Activated CD4-positive, alpha-beta memory T cell treated with anti-CD3 and anti-CD28 coated beads for 36 hours (primary cell): ENCODE measurements around the gene DUSP8. TPM values are rescaled to one million over a fixed set of nuclear protein-coding genes. Genes with fewer than 3 reads are reported as not detected.

ENCODE experiments used
- CTCF ChIA-PET: fragments of 350-600 bp; sonication (Branson Sonifier 250); formaldehyde crosslinking; loops from one replicate; lab custom pipeline; 2021; ENCODE audit warnings: antibody characterized with exemption, inconsistent platforms; lab: Charles Lee
- POLR2A ChIA-PET: fragments of 350-600 bp; sonication (Branson Sonifier 250); formaldehyde crosslinking; loops from one replicate; lab custom pipeline; 2021; ENCODE audit warnings: antibody characterized with exemption; lab: Charles Lee
- DNase-seq: peaks from one replicate; pipeline ENCODE4 v3.0.0-alpha.2; 2020
- H3K27ac Mint-ChIP-seq: one replicate; pipeline ENCODE4 v1.8.0; 2021; ENCODE audit warnings: mixed read lengths
- H3K27me3 Mint-ChIP-seq: one replicate; pipeline ENCODE4 v1.8.0; 2021; ENCODE audit warnings: mixed read lengths
- H3K36me3 Mint-ChIP-seq: one replicate; pipeline ENCODE4 v1.8.0; 2021; ENCODE audit warnings: mixed read lengths
- H3K4me1 Mint-ChIP-seq: one replicate; pipeline ENCODE4 v1.8.0; 2021; ENCODE audit warnings: low read depth, mixed read lengths
- H3K4me3 Mint-ChIP-seq: one replicate; pipeline ENCODE4 v1.8.0; 2021; ENCODE audit warnings: mild to moderate bottlenecking, mixed read lengths
- H3K9me3 Mint-ChIP-seq: one replicate; pipeline ENCODE4 v1.8.0; 2021; ENCODE audit warnings: mixed read lengths
- intact Hi-C: fragments of 100-400 bp; cut with micrococcal nuclease; formaldehyde crosslinking; loops from one replicate; pipeline ENCODE4 v1.15.1; 2023
- total RNA-seq, 2 experiments: library from RNA; stranded (reverse); gene quantifications; one replicate each; pipeline ENCODE4 v1.2.3, GENCODE V29; 2021

DUSP8 gene
- total RNA-seq, 2 experiments from 2014 or later: 1.6 to 2.4 TPM

- Mint-ChIP-seq H3K36me3 (no peaks in the 10 kb centered on the region), H3K27ac (no peak overlapping the region), H3K4me3 (no peak overlapping the region), H3K9me3 (no peaks in the 10 kb centered on the region), H3K4me1 (peaks cover 42% of the 10 kb centered on the region), H3K27me3 (no peaks in the 10 kb centered on the region)
- no peak for DNase-seq
- intact Hi-C loops: no loop called here
- POLR2A ChIA-PET: no interaction called here
- CTCF ChIA-PET: no interaction called here
Measured at GRCh38 chr11:1534171-1534570, 37.9 kb downstream of the DUSP8 start.

DNA sequence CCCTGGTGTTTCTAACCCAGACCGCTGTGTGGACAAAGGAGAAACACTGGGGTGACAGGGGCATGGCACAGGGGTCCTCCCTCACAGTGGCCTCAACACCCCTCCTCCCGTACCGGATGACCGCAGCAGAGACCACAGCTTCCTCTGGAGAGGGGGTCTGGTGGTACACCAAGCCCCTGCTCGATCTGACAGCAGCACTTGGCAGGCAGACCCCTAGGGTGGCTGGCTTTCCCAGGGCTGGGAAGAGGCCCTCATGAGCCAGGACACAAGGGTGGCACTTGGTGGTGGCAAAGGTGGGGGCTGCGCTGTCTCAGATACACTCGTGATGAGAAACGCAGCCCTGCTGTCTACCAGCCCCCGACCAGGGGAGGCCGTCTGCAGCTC lies 38.7 kb downstream of the DUSP8 start:
- H3K4me3 Mint-ChIP-seq: no peak overlapping the region
- H3K27ac Mint-ChIP-seq: no peak overlapping the region
- peaks cover 43% of the 10 kb centered on the region for H3K4me1 Mint-ChIP-seq
- H3K36me3 Mint-ChIP-seq: no peaks in the 10 kb centered on the region
- H3K9me3 Mint-ChIP-seq: no peaks in the 10 kb centered on the region
- intact Hi-C loops: no loop called here
- ChIA-PET CTCF (interaction anchor here (0.5 to 1.0 kb wide), 2 partner anchors 13 to 17 kb away, joined by 3 read pairs; no protein-coding TSS in a partner anchor), POLR2A (no interaction called here)
- H3K27me3 Mint-ChIP-seq: no peaks in the 10 kb centered on the region
- no peak for DNase-seq

GRCh38 chr11:1532606-1533341 lies 39.3 kb downstream of the DUSP8 start:
- H3K27me3 Mint-ChIP-seq: no peaks in the 10 kb centered on the region
- DNase-seq: no peak
- no peak overlapping the region for H3K4me3 Mint-ChIP-seq
- H3K36me3 Mint-ChIP-seq: no peaks in the 10 kb centered on the region
- intact Hi-C loops: no loop called here
- H3K27ac Mint-ChIP-seq: no peak overlapping the region
- POLR2A ChIA-PET: no interaction called here
- H3K9me3 Mint-ChIP-seq: no peaks in the 10 kb centered on the region
- peaks cover 43% of the 10 kb centered on the region for H3K4me1 Mint-ChIP-seq
- CTCF ChIA-PET: interaction anchor here (0.5 to 1.0 kb wide), 2 partner anchors 14 to 17 kb away, joined by 3 read pairs; no protein-coding TSS in a partner anchor

GRCh38 chr11:1532014-1532586 lies 40.0 kb downstream of the DUSP8 start:
- Mint-ChIP-seq H3K27me3 (no peaks in the 10 kb centered on the region), H3K4me3 (no peak overlapping the region), H3K4me1 (peaks cover 43% of the 10 kb centered on the region), H3K9me3 (no peaks in the 10 kb centered on the region), H3K27ac (no peak overlapping the region), H3K36me3 (no peaks in the 10 kb centered on the region)
- ChIA-PET POLR2A (no interaction called here), CTCF (interaction anchor here (0.7 to 1.0 kb wide), 2 partner anchors 15 to 17 kb away, joined by 3 read pairs; no protein-coding TSS in a partner anchor)
- DNase-seq: no peak
- intact Hi-C loops: no loop called here

GRCh38 chr11:1531449-1532013 lies 40.5 kb downstream of the DUSP8 start:
- DNase-seq: no peak
- ChIA-PET POLR2A (no interaction called here), CTCF (interaction anchor here (0.7 kb wide), 1 partner anchor 17 kb away, joined by 3 read pairs; no protein-coding TSS in a partner anchor)
- intact Hi-C loops: no loop called here
- H3K4me3 Mint-ChIP-seq: no peak overlapping the region
- H3K9me3 Mint-ChIP-seq: no peaks in the 10 kb centered on the region
- no peaks in the 10 kb centered on the region for H3K36me3 Mint-ChIP-seq
- H3K27me3 Mint-ChIP-seq: no peaks in the 10 kb centered on the region
- no peak overlapping the region for H3K27ac Mint-ChIP-seq
- peaks cover 45% of the 10 kb centered on the region for H3K4me1 Mint-ChIP-seq

DNA sequence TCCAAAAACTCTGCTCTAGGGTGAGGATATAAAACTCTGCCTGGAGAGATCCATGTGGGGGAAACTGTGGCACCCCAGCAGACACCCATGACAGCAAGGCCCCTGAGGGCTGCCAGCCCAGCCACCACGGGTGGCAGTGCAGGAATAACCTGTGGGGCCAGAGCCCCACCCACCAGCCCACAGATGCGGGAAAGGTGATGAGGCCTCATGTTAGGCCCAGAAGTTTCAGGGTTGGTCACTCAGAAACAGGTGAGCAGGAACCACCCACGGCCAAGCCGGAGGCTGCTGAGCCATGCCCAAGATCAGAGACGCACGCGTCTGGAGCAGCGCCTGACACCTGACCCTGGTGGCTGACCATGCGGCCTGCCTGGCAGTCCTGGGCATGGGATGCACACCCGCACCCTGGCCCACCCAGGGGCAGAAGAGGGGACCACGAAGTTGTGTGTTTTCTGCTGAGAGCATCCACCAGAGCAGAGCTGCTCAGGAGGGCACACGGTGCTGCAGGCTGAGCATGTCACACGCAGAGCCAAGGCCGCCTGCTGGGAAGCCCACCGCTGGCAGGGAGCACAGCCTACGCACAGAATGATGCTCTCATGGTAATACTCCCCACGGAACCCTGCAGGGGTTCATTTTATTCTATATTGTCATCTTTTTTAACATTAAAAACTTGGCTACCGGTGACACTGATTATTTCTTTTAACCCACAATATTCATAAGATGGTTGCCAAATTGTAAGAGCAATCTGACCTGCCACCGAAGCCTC lies 41.2 kb downstream of the DUSP8 start:
- Mint-ChIP-seq H3K27me3 (no peaks in the 10 kb centered on the region), H3K4me1 (peaks cover 47% of the 10 kb centered on the region), H3K36me3 (no peaks in the 10 kb centered on the region), H3K27ac (no peak overlapping the region), H3K9me3 (no peaks in the 10 kb centered on the region), H3K4me3 (no peak overlapping the region)
- intact Hi-C loops: no loop called here
- ChIA-PET POLR2A (no interaction called here), CTCF (interaction anchor here (0.7 kb wide), 1 partner anchor 16 kb away, joined by 3 read pairs; no protein-coding TSS in a partner anchor)
- peak; percentile 30 for DNase-seq

- ChIA-PET CTCF (no interaction called here), POLR2A (no interaction called here)
- H3K27ac Mint-ChIP-seq: no peak overlapping the region
- no peaks in the 10 kb centered on the region for H3K36me3 Mint-ChIP-seq
- no peaks in the 10 kb centered on the region for H3K9me3 Mint-ChIP-seq
- intact Hi-C loops: no loop called here
- no peak for DNase-seq
- H3K4me3 Mint-ChIP-seq: no peak overlapping the region
- no peaks in the 10 kb centered on the region for H3K27me3 Mint-ChIP-seq
- H3K4me1 Mint-ChIP-seq: peaks cover 39% of the 10 kb centered on the region
Measured at GRCh38 chr11:1529774-1530173, 42.3 kb downstream of the DUSP8 start.

DNA sequence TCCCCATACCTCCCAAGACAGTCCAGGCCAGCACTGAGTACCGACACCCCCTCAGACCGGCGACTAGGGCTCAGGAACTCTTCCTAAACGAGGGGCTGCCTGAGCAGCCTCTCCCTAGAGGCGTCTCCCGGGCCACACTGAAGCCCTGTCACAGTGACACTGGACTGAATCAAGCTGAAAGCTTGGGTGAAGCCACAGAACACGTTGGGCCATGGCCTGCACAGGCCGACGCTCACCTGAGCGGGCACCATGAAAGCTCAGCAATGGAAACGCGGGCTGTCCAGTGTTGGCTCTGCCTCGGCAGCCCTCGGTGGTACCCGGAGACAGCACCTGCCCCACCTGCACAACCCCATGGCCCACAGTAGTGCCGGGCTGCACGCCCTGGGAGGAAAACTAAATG lies 42.8 kb downstream of the DUSP8 start:
- ChIA-PET CTCF (no interaction called here), POLR2A (no interaction called here)
- Mint-ChIP-seq H3K4me3 (no peak overlapping the region), H3K27me3 (no peaks in the 10 kb centered on the region), H3K27ac (no peak overlapping the region), H3K9me3 (no peaks in the 10 kb centered on the region), H3K36me3 (no peaks in the 10 kb centered on the region), H3K4me1 (peaks cover 35% of the 10 kb centered on the region)
- intact Hi-C loops: no loop called here
- no peak for DNase-seq

GRCh38 chr11:1528710-1529109 lies 43.4 kb downstream of the DUSP8 start:
- DNase-seq: no peak
- H3K27ac Mint-ChIP-seq: no peak overlapping the region
- CTCF ChIA-PET: no interaction called here

DNA sequence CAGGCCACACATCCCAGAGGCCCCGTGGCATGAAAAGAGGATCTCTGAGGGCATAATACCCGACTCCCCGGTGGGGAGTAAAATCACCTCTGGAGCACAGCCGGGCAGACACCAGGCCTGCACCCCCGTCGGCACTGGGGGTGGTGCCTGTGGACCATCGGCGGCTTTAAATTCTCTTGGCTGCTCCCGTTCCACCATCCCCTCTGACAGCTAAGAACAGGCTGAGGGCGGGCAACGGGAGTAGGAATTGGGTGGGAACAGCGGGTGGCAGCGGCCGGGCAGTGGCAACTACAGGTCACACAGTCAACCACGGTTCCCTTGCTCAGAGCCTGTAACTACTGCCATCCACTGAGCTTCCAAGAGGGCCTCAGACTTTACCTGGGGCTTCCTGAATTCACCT lies 45.3 kb downstream of the DUSP8 start:
- Mint-ChIP-seq H3K27ac (no peak overlapping the region), H3K9me3 (no peaks in the 10 kb centered on the region), H3K4me1 (peaks cover 34% of the 10 kb centered on the region), H3K4me3 (no peak overlapping the region), H3K27me3 (no peaks in the 10 kb centered on the region), H3K36me3 (no peaks in the 10 kb centered on the region)
- no peak for DNase-seq
- CTCF ChIA-PET: interaction anchor here (0.8 to 3.9 kb wide), 3 partner anchors 9 to 48 kb away, joined by 3 to 14 read pairs (median 3); no protein-coding TSS in a partner anchor
- POLR2A ChIA-PET: no interaction called here
- intact Hi-C loops: no loop called here

More at GRCh38 chr11:1528710-1529109, 43.4 kb downstream of the DUSP8 start:
- no peaks in the 10 kb centered on the region for H3K36me3 Mint-ChIP-seq
- intact Hi-C loops: no loop called here
- POLR2A ChIA-PET: no interaction called here
- H3K9me3 Mint-ChIP-seq: no peaks in the 10 kb centered on the region
- H3K4me3 Mint-ChIP-seq: no peak overlapping the region
- peaks cover 33% of the 10 kb centered on the region for H3K4me1 Mint-ChIP-seq
- no peaks in the 10 kb centered on the region for H3K27me3 Mint-ChIP-seq

DNA sequence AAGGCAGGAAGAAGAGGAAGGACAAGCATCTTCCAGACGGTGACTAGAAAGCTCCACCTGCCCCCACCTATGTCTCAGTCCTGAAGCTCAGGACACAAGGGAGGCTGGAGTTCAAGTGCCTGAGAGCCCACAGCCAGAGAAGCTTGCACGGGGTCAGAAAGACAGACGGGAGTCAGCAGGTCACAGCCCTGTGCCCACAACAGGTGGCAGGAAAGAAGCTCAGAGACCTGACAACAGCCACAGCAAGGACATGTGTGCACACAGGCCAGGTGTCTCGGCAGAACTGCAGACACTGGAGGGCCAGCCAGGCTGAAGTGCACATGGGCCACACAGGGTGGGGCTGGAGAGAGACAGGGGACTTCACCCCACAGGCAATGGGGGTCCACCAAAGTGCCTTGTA lies 48.3 kb downstream of the DUSP8 start:
- no peak for DNase-seq
- Mint-ChIP-seq H3K4me1 (peaks cover 31% of the 10 kb centered on the region), H3K27me3 (no peaks in the 10 kb centered on the region), H3K4me3 (no peak overlapping the region), H3K36me3 (no peaks in the 10 kb centered on the region), H3K9me3 (no peaks in the 10 kb centered on the region), H3K27ac (no peak overlapping the region)
- ChIA-PET CTCF (interaction anchor here (1.1 kb wide), 1 partner anchor 23 kb away, joined by 3 read pairs; no protein-coding TSS in a partner anchor), POLR2A (no interaction called here)
- intact Hi-C loops: no loop called here

DNA sequence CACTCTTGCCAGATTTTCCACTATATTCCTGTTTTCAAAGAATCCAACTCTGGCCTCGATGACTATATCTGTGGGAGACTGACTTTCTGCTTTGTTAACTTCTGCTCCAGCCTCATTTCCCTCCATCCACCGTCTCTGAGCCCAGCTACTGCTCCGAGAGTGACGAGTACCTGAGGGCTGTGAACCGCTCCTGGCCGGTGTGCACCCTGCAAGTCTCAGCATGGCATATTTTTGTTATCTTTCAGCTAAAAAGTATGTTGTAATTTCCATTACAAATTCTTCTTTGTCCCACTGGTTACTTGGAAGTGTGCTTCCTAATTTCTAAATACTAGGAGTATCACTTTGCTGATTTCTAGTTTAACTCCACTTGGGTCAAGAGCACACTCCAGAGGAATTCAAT lies 49.0 kb downstream of the DUSP8 start:
- CTCF ChIA-PET: interaction anchor here (1.1 kb wide), 1 partner anchor 24 kb away, joined by 3 read pairs; no protein-coding TSS in a partner anchor
- Mint-ChIP-seq H3K27ac (no peak overlapping the region), H3K27me3 (no peaks in the 10 kb centered on the region), H3K36me3 (no peaks in the 10 kb centered on the region), H3K4me1 (peaks cover 34% of the 10 kb centered on the region), H3K9me3 (no peaks in the 10 kb centered on the region), H3K4me3 (no peak overlapping the region)
- intact Hi-C loops: no loop called here
- no peak for DNase-seq
- POLR2A ChIA-PET: no interaction called here
